ENCODE data around the gene HACD4. TPM values are rescaled to one million over a fixed set of nuclear protein-coding genes. Genes with fewer than 3 reads are reported as not detected.

Gene HACD4
- total and polyA plus RNA-seq, 9 of the 15 experiments (the other 6 are each of a cell fraction or from before 2014, with no cell fraction given) = 0.02 TPM; not detected in 8

GRCh38 chr9:21030389-21031035 is 928 bp downstream of the HACD4 start:
- no peaks in the 10 kb centered on the region for H3K79me2 ChIP-seq (ENCODE audit: control insufficient read depth, insufficient read depth, low read length)
- no peak for FAIRE-seq
- H3K9me1 ChIP-seq (ENCODE audit: control insufficient read depth, insufficient read depth, low read length) = no peaks in the 10 kb centered on the region
- ChIA-PET CTCF (ENCODE audit: low intra/inter-chr PET ratio) (no interaction called here), POLR2A (no interaction called here)
- TF ChIP-seq PML (IDR thresholded peaks at IDR 0.05; ENCODE audit: low read length) = no peak
- no peak overlapping the region for H3K4me3 ChIP-seq
- no peaks in the 10 kb centered on the region for H3K4me1 ChIP-seq (replicated peaks in 1 of 2; ENCODE audit: control insufficient read depth in 2 of 2, insufficient read depth in 2 of 2, low read length in 2 of 2)
- no peak overlapping the region for H2AFZ ChIP-seq (ENCODE audit: low read depth, low read length)
- no peaks in the 10 kb centered on the region for H3K9me3 ChIP-seq (replicated peaks; ENCODE audit: control insufficient read depth, insufficient read depth, low read depth, low read length)
- no peak overlapping the region for H3K9ac ChIP-seq (ENCODE audit: insufficient read depth in 1 of 2, low read depth in 2 of 2, low read length in 2 of 2)
- no peak overlapping the region for H3K4me2 ChIP-seq (ENCODE audit: insufficient read depth, low read length)
- no peaks in the 10 kb centered on the region for H4K20me1 ChIP-seq (replicated peaks; ENCODE audit: control insufficient read depth, insufficient read depth, low read length)
- no peak for DNase-seq (ENCODE audit: extremely low read depth in 1 of 4, low spot score in 3 of 4)
- no peak for ATAC-seq
- in situ Hi-C loops (cut with MboI) = no loop called here
- no CpG with 5 or more reads among the region's 5 CpGs for WGBS (ENCODE audit: insufficient coverage, low coverage, missing lambda C conversion rate)
- H3K36me3 ChIP-seq (ENCODE audit: control insufficient read depth, insufficient read depth, low read length) = no peaks in the 10 kb centered on the region
- H3K27me3 ChIP-seq (ENCODE audit: control insufficient read depth in 2 of 2, insufficient read depth in 2 of 2, low read length in 2 of 2) = no peaks in the 10 kb centered on the region
- no TSS peak for BruUV-seq (replicated peaks)
- H3K27ac ChIP-seq (ENCODE audit: extremely low read depth, low read depth, low read length) = no peak overlapping the region
- intact Hi-C loops (cut with micrococcal nuclease) = no loop called here

GRCh38 chr9:21029661-21030060 is 1.8 kb downstream of the HACD4 start:
- no CpG with 5 or more reads among the region's 8 CpGs for WGBS (ENCODE audit: insufficient coverage, low coverage, missing lambda C conversion rate)
- no peaks in the 10 kb centered on the region for H3K4me1 ChIP-seq (replicated peaks in 1 of 2; ENCODE audit: control insufficient read depth in 2 of 2, insufficient read depth in 2 of 2, low read length in 2 of 2)
- no peak overlapping the region for H3K4me2 ChIP-seq (ENCODE audit: insufficient read depth, low read length)
- ChIA-PET POLR2A (no interaction called here), CTCF (ENCODE audit: low intra/inter-chr PET ratio) (no interaction called here)
- no peak overlapping the region for H3K27ac ChIP-seq (ENCODE audit: extremely low read depth, low read depth, low read length)
- BruUV-seq (replicated peaks) = no TSS peak
- DNase-seq (ENCODE audit: extremely low read depth in 1 of 4, low spot score in 3 of 4) = no peak
- no peak overlapping the region for H3K9ac ChIP-seq (ENCODE audit: insufficient read depth in 1 of 2, low read depth in 2 of 2, low read length in 2 of 2)
- H3K9me3 ChIP-seq (replicated peaks; ENCODE audit: control insufficient read depth, insufficient read depth, low read depth, low read length) = no peaks in the 10 kb centered on the region
- intact Hi-C loops (cut with micrococcal nuclease) = no loop called here
- in situ Hi-C loops (cut with MboI) = no loop called here
- no peaks in the 10 kb centered on the region for H3K27me3 ChIP-seq (ENCODE audit: control insufficient read depth in 2 of 2, insufficient read depth in 2 of 2, low read length in 2 of 2)
- no peaks in the 10 kb centered on the region for H3K36me3 ChIP-seq (ENCODE audit: control insufficient read depth, insufficient read depth, low read length)
- H4K20me1 ChIP-seq (replicated peaks; ENCODE audit: control insufficient read depth, insufficient read depth, low read length) = no peaks in the 10 kb centered on the region
- no peaks in the 10 kb centered on the region for H3K9me1 ChIP-seq (ENCODE audit: control insufficient read depth, insufficient read depth, low read length)
- H3K79me2 ChIP-seq (ENCODE audit: control insufficient read depth, insufficient read depth, low read length) = no peaks in the 10 kb centered on the region
- ATAC-seq = no peak
- H2AFZ ChIP-seq (ENCODE audit: low read depth, low read length) = no peak overlapping the region
- no peak overlapping the region for H3K4me3 ChIP-seq
- FAIRE-seq = no peak
- TF ChIP-seq GABPB1 (CRISPR knock-in tag; IDR thresholded peaks at IDR 0.05) (no peak), PHB (CRISPR knock-in tag; IDR thresholded peaks at IDR 0.05) (no peak), E2F8 (IDR thresholded peaks at IDR 0.05; ENCODE audit: low read depth, partially characterized antibody) (no peak), ZNF740 (CRISPR knock-in tag; IDR thresholded peaks at IDR 0.05) (no peak), ZNF740 (tag; IDR thresholded peaks at IDR 0.05) (no peak), TAF1 (IDR thresholded peaks at IDR 0.05; ENCODE audit: control insufficient read depth, extremely low read depth, insufficient read depth, low read length, severe bottlenecking) (no peak), POLR2B (IDR thresholded peaks at IDR 0.05; ENCODE audit: low read depth, partially characterized antibody) (no peak), DLX4 (CRISPR knock-in tag; IDR thresholded peaks at IDR 0.05) (no peak), MAFG (tag; conservative IDR thresholded peaks at IDR 0.05) (no peak), POLR2A (conservative IDR thresholded peaks at IDR 0.05) (no peak)
